Upper lobe of left lung (tissue), 4 donors: ENCODE data around the gene PRR20G.

Experiments
- CTCF ChIP-seq, 6 experiments: fragments of 450-650 bp in 4 of 6; fragments of 200-600 bp in 2 of 6; sonication (generic) in 2 of 6; IDR thresholded peaks; one replicate each; pipeline ENCODE4 v1.5.1; 2016 to 2019; ENCODE audit warnings: antibody characterized with exemption in 6 of 6
- POLR2A ChIP-seq, 4 donors: fragments of 450-650 bp; IDR thresholded peaks; one replicate each; pipeline ENCODE4 v1.5.1; 2016 to 2017; ENCODE audit warnings: antibody characterized with exemption in 4 of 4, mild to moderate bottlenecking in 2 of 4

- TF ChIP-seq CTCF (IDR thresholded peaks at IDR 0.05) (no peak), POLR2A (IDR thresholded peaks at IDR 0.05) (no peak)
Observed at GRCh38 chr3:127234778-127235177, 53.1 kb downstream of the PRR20G start.
